ENCODE results near the gene CLN6. TPM values are rescaled to one million over a fixed set of nuclear protein-coding genes. Genes with fewer than 3 reads are reported as not detected.
"Not testable (repeated sequence)": the region's sequence is repeated elsewhere in the genome, so short reads cannot be mapped to it uniquely, and the experiment has no call there.

Gene CLN6
- total RNA-seq, 1 donor, result 9.3 TPM

- peaks cover 10% of the 10 kb centered on the region for H3K4me1 ChIP-seq (ENCODE audit: insufficient read depth, low read length)
- H3K4me3 ChIP-seq (ENCODE audit: low read length), result no peak overlapping the region
- no peaks in the 10 kb centered on the region for H3K27me3 ChIP-seq (ENCODE audit: insufficient read depth, low read length)
- H3K9me3 ChIP-seq (ENCODE audit: low read depth, low read length), result no peaks in the 10 kb centered on the region
Observed at GRCh38 chr15:68220489-68220888, 9.0 kb downstream of the CLN6 start.

- Histone ChIP-seq H3K27me3 (ENCODE audit: insufficient read depth, low read length) (no peaks in the 10 kb centered on the region), H3K4me1 (ENCODE audit: insufficient read depth, low read length) (peaks cover 11% of the 10 kb centered on the region), H3K4me3 (ENCODE audit: low read length) (no peak overlapping the region), H3K9me3 (ENCODE audit: low read depth, low read length) (no peaks in the 10 kb centered on the region)
Observed at GRCh38 chr15:68218847-68219798, 10.4 kb downstream of the CLN6 start.

- Histone ChIP-seq H3K9me3 (ENCODE audit: low read depth, low read length) (no peaks in the 10 kb centered on the region), H3K4me1 (ENCODE audit: insufficient read depth, low read length) (peaks cover 11% of the 10 kb centered on the region), H3K27me3 (ENCODE audit: insufficient read depth, low read length) (no peaks in the 10 kb centered on the region), H3K4me3 (ENCODE audit: low read length) (no peak overlapping the region)
Observed at GRCh38 chr15:68218331-68218730, 11.2 kb downstream of the CLN6 start.

- Histone ChIP-seq H3K27me3 (ENCODE audit: insufficient read depth, low read length) (no peaks in the 10 kb centered on the region), H3K4me1 (ENCODE audit: insufficient read depth, low read length) (peaks cover 11% of the 10 kb centered on the region), H3K9me3 (ENCODE audit: low read depth, low read length) (no peaks in the 10 kb centered on the region), H3K4me3 (ENCODE audit: low read length) (no peak overlapping the region)
Observed at GRCh38 chr15:68217341-68217740, 12.2 kb downstream of the CLN6 start.

- Histone ChIP-seq H3K9me3 (ENCODE audit: low read depth, low read length) (no peaks in the 10 kb centered on the region), H3K4me3 (ENCODE audit: low read length) (no peak overlapping the region), H3K4me1 (ENCODE audit: insufficient read depth, low read length) (peaks cover 23% of the 10 kb centered on the region), H3K27me3 (ENCODE audit: insufficient read depth, low read length) (no peaks in the 10 kb centered on the region)
Observed at GRCh38 chr15:68214838-68215254, 14.7 kb downstream of the CLN6 start.

GRCh38 chr15:68213991-68214837 lies 15.3 kb downstream of the CLN6 start:
- no peaks in the 10 kb centered on the region for H3K9me3 ChIP-seq (ENCODE audit: low read depth, low read length)
- no peak overlapping the region for H3K4me3 ChIP-seq (ENCODE audit: low read length)
- H3K4me1 ChIP-seq (ENCODE audit: insufficient read depth, low read length), result peaks cover 28% of the 10 kb centered on the region
- no peaks in the 10 kb centered on the region for H3K27me3 ChIP-seq (ENCODE audit: insufficient read depth, low read length)

- peaks cover 36% of the 10 kb centered on the region for H3K4me1 ChIP-seq (ENCODE audit: insufficient read depth, low read length)
- not testable (repeated sequence) for H3K27me3 ChIP-seq (ENCODE audit: insufficient read depth, low read length); H3K9me3 ChIP-seq (ENCODE audit: low read depth, low read length); H3K4me3 ChIP-seq (ENCODE audit: low read length)
Observed at GRCh38 chr15:68213491-68213845, 16.1 kb downstream of the CLN6 start.

- Histone ChIP-seq H3K9me3 (ENCODE audit: low read depth, low read length) (no peaks in the 10 kb centered on the region), H3K4me3 (ENCODE audit: low read length) (no peak overlapping the region), H3K4me1 (ENCODE audit: insufficient read depth, low read length) (peaks cover 50% of the 10 kb centered on the region), H3K27me3 (ENCODE audit: insufficient read depth, low read length) (no peaks in the 10 kb centered on the region)
Observed at GRCh38 chr15:68211656-68212320, 17.7 kb downstream of the CLN6 start.

GRCh38 chr15:68210821-68211655 lies 18.5 kb downstream of the CLN6 start:
- H3K27me3 ChIP-seq (ENCODE audit: insufficient read depth, low read length), result no peaks in the 10 kb centered on the region
- H3K4me1 ChIP-seq (ENCODE audit: insufficient read depth, low read length), result peaks cover 58% of the 10 kb centered on the region
- no peaks in the 10 kb centered on the region for H3K9me3 ChIP-seq (ENCODE audit: low read depth, low read length)
- H3K4me3 ChIP-seq (ENCODE audit: low read length), result no peak overlapping the region

GRCh38 chr15:68210409-68210756 lies 19.1 kb downstream of the CLN6 start:
- Histone ChIP-seq H3K9me3 (ENCODE audit: low read depth, low read length) (no peaks in the 10 kb centered on the region), H3K4me1 (ENCODE audit: insufficient read depth, low read length) (peaks cover 62% of the 10 kb centered on the region), H3K4me3 (ENCODE audit: low read length) (no peak overlapping the region), H3K27me3 (ENCODE audit: insufficient read depth, low read length) (no peaks in the 10 kb centered on the region)

GRCh38 chr15:68209735-68210408 lies 19.7 kb downstream of the CLN6 start:
- H3K4me1 ChIP-seq (ENCODE audit: insufficient read depth, low read length), result peaks cover 63% of the 10 kb centered on the region
- no peaks in the 10 kb centered on the region for H3K27me3 ChIP-seq (ENCODE audit: insufficient read depth, low read length)
- H3K4me3 ChIP-seq (ENCODE audit: low read length), result no peak overlapping the region
- H3K9me3 ChIP-seq (ENCODE audit: low read depth, low read length), result no peaks in the 10 kb centered on the region

- no peaks in the 10 kb centered on the region for H3K27me3 ChIP-seq (ENCODE audit: insufficient read depth, low read length)
- H3K9me3 ChIP-seq (ENCODE audit: low read depth, low read length), result no peaks in the 10 kb centered on the region
- H3K4me3 ChIP-seq (ENCODE audit: low read length), result no peak overlapping the region
- peaks cover 64% of the 10 kb centered on the region for H3K4me1 ChIP-seq (ENCODE audit: insufficient read depth, low read length)
Observed at GRCh38 chr15:68209272-68209671, 20.3 kb downstream of the CLN6 start.

- Histone ChIP-seq H3K27me3 (ENCODE audit: insufficient read depth, low read length) (no peaks in the 10 kb centered on the region), H3K4me3 (ENCODE audit: low read length) (no peak overlapping the region), H3K9me3 (ENCODE audit: low read depth, low read length) (no peaks in the 10 kb centered on the region), H3K4me1 (ENCODE audit: insufficient read depth, low read length) (peaks cover 70% of the 10 kb centered on the region)
Observed at GRCh38 chr15:68208636-68209240, 20.8 kb downstream of the CLN6 start.
